HG03060 (cell line): Measurements from ENCODE around the gene NPY1R.

Experiments
- ATAC-seq: cut with Tn5 transposase; IDR thresholded peaks from one replicate; pipeline ENCODE4 v1.9.1; 2021; ENCODE audit warnings: low read depth, moderate number of reproducible peaks; ENCODE audit not compliant: unreplicated experiment

Gene NPY1R

DNA sequence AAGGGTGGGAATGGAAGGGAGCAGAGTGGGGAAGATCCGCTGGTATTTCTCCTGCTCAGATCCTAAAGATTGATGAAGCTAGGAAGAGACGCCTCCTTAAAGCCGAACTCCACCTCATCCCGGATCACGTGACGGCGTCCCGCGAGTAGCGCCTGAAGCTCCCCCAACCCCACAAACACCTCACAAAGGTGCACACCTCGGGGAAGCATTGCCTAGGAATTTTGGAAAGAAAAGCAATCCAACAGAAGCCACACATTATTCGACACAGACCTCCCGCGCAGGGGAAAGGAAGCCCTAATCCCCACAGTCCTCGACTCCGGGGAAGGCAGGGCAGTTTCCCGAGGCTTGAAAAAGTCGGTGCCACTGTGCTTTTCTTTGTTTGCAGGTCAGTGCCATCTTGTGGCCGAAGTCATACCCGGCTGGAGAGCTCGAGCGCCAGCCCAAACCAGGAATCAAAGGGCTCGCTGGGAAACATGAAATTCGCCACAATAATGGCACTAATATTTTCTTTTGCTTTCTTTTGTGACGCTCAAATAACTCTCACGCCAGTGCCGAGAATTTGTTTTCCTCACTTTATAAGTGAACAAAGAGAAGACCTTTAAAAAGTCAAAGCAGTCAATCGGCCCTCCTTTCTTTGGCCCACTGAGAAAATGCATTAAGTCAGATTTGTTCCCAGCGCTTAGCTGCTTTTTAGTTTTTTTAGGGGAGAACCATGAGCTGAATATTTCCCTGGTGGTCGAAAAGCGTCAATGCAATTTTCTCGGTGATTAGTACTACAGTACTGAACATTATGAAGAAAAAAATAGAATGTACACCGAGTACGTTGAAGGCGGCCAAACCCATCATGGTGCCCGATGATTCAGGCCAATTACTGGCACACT, at the start of gene NPY1R:
Gene NPY1R, minus strand, starts transcription at position 71 of the 881 bp plus-strand sequence. CDS start 6,042 bp downstream, outside the sequence.
- ATAC-seq = peak; percentile 78

DNA sequence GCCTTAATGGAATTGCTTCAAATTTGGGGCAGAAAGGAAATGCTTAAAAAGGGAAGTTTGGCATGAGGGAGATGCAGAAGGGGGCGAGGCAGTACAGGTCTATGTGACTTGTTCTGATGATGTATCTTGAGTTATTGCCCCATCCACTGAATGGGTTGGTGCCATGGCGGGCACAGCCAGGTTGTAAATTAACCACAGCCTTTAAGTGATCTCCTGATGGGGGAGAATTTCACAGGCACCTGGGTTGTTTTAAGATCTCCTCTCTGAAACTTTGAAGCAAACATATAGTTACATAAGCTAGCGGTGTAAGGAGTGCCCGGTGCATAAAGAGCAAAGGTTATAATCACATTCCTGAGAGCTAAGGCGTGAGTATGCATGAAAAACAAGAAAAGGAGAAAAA, 48.3 kb upstream of the NPY1R start:
- no peak for ATAC-seq

DNA sequence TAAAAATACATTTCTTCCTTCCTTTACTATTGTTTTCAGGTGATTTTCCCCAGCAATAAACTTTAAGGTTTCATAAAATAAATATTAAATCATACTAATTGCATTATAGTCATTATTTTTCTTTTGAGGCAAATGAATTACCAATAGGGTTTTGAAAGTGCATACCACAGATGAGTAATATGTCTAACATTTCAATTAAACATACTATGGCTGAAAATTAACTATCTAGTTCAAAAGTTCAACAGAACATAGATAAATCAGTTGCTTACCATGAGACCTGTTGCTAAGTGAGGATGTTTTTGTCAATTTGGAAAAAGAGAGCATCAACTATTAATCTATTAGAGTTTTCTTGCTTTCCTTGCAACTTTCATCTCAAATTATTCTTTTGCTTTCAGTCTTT, 46.3 kb upstream of the NPY1R start:
- no peak for ATAC-seq

DNA sequence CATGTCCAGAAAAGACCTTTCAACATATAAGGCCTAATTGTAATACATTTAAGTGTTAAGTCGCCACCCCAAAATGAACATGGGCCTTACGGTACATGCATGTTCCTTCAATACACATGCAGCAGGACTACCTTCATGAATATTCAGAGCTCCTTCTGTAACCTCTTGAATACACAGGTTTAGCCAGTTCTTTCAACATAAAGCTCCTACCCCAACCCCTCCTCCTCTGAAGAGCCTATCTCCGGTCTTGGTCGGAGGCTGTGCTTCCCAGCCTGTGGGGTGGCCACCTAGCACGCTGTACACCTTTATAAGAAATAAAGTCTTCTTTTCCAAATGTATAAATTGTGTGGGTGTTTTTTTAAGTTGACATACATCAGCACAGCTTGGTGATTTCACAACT, 39.6 kb upstream of the NPY1R start:
- ATAC-seq = no peak

DNA sequence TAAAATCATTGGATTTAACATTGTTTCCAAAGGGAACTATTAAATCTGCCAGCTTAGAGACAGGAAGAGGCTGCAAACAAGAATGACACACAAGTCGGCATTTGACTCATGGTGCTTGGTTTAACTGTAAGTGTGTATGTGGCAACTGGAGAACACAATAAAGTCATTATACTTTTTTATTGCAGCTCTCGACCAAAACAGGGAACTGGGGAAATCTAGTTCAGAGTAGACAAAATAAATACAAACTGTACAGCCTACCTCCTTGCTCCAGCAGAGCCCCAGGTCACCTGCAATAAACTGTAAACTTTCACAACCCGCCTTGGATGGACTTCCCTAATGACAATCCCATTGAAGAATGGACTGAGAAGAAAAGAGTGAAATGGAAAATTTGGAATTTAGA, 35.3 kb upstream of the NPY1R start:
- no peak for ATAC-seq

DNA sequence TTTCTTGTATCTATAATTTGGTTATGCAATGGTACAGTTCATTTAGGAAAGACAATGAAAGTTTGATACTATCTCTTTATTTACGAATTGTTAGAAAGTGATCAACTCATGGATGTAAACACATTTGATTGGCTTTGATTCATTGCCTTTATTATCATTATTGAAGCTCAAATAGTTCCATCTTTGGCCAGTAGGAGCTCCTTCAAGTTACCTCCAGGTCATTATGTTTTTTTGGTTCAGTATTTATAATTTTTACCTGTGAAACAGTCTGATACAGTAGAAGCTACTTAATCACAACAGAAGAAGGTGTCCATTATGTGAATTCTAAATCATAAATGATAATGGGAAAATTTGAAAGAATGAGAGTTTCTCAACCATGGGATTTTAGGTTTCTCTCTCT, 23.7 kb upstream of the NPY1R start:
- no peak for ATAC-seq

DNA sequence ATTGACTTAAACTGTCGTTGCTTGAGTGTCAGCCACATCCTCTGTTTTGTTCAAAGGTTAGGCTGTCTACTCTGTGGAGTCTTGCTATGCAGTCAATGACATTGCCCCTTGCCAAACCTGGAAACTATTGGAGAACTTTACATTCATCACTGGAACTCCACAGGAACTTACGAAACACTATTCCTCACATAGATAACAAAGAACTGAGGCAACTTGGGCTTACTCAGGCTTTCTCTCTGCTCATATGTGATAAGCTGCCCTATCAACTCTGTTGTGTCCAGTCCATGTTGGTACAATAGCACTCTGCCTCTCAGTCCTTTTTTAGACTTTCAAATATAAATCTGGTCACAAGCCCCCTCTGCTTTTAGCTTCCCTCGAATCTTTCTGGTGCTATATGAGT, 20.7 kb upstream of the NPY1R start:
- no peak for ATAC-seq

DNA sequence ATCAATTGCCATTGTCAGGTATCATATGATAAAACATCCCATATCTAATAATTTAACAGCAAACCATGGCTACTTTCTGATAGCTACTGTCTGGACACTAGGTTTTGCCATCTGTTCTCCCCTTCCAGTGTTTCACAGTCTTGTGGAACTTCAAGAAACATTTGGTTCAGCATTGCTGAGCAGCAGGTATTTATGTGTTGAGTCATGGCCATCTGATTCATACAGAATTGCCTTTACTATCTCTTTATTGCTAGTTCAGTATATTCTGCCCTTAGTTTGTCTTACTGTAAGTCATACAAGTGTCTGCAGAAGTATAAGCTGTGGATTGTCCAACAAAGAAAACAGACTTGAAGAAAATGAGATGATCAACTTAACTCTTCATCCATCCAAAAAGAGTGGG, 18.3 kb upstream of the NPY1R start:
- no peak for ATAC-seq

DNA sequence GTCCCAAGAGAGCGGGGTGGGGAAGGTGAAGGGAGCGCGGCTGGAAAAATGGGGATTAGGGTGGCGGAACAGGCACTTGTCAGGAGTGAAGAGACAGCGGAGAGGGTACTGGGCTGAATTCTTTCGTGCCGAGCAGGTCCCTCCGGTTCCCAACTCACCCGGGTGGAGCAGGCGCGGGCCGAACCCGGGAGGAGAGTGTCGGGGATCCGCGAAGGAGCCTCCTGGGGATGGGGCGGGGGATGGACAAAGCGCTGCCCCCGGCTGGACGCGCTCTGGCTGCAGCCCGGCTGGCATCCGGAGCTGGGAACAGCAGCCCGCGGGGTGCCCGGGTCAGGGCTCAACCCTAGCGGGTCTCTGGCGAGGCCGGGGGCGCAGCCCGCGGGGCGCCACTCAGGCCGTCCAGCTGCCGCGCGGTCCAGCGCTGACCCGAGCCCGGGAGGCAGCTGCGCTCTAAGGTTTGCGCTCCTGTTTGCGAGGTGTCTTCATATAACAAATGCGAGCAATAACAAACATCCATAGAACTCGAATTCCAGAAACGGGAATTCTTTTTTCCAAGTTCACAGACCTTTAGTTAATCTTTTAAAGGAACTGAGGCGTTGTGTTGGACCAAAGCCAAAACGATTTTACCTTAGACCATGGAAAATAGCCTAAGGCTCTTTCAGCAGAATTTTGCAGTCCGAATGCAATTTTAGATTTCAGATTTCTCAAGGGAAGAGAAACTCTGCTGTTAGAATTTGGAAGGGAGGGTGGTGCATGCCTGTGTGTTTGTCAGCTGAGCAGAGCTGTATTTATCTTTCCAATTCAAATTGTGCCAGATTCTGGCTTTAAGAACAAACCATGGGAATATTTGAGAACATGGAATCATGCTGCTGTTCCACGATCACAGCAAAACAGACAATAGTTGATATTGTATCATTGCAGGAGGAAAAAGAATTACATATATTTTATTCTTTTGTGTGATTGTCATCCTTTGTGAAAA, 12.0 kb upstream of the NPY1R start:
- ATAC-seq = no peak

DNA sequence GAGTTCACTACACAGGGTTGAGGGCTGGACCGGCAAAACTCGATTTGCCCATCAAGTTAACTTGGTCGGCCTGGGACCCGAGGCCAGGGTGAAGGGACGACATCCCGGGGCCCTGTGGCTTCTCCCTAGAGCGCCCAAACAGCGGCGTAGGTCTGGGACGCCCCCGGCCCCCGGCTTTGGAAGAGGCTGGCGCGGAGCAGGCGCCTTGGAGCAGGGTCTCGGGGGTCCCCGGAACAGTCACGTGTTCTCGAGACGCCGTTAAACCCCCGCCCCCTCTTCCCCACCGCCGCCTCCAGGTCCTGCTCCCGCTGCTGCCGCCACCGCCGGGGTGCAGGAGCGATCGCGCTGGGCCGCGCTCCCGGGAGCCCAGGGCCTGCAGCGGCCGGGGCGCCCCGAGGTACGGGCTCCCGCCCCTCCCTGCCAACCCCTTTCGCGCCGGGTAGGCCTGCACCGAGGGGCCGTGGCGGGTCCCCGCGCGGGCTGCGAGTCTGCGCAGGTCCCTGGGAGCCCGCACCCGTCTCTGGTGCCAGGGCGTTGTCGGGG, 11.3 kb upstream of the NPY1R start, which contains the start of gene NPY5R:
Gene NPY5R, plus strand, starts transcription at position 289 of the 543 bp plus-strand sequence. CDS start 6,382 bp downstream, outside the sequence.
- ATAC-seq = no peak

DNA sequence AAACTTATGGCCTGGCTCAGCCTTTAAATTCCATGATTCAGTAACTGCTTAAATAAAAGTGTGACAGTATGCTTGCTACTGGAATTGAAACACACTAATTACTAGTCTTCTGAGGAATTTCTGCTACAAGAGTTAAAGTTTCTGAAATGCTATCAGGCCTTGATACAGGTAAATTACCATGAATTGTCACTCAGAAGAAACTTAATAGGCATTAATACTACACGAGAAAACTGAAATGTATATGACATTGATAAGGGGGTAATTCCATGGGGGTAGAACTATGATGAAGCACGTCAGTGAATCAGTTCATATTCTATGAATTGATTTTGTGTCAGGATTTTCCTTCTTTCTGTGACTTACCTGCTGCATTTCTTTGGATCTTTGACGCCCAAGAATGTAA, 3.0 kb upstream of the NPY1R start:
- no peak for ATAC-seq

DNA sequence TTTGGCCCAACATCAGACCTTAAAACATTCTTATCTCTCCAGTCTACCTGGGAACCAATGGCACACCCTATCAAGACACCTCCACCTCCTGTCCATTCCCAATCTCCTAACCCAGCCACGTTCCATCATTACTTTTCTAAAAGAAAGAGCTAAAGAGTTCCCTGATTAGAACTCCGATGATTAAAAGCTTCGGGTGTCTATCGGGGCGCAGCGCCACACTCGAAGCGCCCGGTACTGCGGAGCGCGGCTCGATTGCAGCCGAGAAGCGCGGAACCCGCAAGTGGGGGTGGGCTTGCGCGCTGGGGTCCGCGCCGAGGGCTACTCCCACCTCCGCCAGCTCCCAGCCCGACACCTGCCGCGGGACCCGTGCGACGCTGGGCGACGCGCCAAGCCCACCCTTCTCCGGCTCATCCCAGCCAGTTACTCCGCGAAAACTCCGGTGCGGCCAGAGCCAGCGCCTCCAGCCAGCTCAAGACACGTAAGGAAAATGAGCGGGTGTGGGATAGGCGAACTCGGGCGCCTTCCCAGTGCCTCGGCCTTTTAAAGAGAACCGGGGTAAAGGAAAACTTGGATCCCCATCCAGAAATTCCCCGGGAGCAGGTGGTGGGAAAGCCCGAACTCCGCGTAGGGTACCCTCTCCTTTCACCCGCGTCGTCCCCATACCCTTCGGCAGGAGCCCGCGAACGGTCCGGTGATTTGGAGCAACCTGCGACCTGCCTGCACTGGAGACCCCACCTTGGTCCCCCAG, 593 bp downstream of the NPY1R start:
- no peak for ATAC-seq

DNA sequence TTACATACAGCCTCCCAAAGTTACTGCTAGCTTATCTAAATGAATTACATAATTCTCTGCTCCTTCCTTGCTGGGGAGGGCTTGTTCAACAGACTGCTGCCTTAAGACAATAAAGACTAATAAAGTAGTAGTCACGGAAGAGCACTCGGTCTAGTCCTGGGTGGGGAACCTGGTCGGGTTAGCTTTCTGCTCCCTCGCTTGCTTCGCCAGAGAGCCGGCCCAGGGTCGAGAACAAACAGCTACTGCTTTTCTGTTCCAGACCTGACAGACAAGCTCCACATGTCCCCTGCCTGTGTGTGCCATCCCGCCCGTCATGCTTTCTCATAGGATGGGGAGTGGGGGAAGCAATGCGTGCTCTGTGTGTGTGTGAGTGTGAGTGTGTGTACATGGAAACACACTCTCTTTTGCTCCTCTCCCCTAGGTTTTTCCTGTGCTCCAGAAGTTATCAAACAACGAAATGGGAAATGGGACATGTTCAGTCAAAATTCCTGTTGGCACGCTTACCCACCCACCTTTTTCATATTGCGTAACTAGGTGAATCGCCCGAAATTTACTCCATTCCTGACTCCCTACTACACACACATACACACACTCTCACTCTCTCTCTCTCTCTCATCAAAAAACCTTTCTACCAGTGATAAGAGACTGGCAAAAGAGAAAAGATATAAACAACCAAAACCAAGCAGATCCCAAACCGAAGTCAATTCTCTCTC, 1.3 kb downstream of the NPY1R start:
- no peak for ATAC-seq

DNA sequence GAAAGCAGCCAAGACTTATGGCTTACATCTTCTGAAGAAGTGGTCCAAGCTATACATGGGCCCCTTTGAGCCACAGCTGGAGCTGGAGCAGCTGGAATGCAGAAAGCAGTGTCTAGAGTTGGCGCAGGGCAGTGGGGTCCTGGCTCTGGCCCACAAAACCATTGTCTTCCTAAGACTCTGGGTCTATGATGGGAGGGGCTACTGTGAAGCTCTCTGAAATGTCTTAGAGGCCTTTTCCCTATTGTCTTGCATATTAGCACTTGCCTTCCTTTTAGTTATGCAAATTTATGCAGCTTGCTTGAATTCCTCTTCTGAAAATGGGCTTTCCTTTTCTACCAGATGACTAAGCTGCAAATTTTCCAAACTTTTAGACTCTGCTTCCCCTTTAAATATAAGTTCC, 15.3 kb downstream of the NPY1R start:
- ATAC-seq = no peak

DNA sequence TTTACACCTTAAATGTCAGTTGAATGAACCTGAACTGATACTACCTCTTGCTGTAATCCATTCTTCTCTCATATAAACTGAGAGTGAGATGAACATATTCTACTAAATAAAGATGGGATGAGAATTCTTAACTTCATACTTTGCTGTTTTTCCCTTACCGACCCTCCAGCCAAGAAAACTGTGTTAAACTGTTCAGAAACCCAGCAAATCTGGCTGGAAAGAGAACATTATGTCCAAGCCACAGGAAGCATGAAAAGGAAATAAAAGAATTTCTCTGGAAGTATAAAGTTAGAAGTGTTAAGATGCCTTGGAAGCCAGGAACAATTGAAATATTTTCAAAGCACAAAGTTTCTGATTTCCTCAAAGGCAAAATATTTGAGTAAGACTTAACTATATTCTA, 22.9 kb downstream of the NPY1R start:
- no peak for ATAC-seq

DNA sequence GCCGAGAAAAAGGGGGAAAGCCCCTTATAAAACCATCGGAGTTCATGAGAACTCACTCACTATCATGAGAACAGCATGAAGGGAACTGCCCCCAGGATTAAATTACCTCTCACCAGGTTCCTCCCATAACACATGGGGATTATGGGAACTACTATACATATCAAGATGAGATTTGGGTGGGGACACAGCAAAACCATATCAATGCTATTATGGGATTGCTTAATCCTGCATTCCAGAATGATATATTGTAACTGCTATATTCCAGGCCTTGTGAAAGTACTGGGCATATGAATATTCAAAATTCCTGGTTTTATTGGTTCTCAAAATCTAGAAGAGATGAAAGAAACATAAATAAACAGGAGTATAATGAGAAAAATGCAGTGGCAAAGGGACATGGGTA, 29.3 kb downstream of the NPY1R start:
- ATAC-seq = no peak

DNA sequence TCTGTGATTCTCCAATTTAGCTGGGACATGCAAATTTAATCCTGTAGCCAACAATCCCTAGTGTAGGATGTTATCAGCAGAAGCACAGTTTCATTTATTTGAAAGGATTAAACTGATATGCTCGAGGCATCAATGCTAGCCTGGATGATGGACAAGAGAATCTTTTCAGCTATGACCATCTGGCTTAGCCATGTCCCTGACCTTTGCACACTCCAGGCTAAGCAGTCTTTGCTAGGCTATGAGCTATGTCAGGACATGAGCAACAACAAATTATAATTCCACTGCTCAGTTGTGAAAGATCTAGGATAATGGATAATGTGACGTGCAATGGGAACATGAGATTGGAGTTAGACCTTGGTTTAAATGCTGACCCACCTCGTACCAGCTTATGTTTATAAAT, 32.0 kb downstream of the NPY1R start:
- ATAC-seq = no peak

DNA sequence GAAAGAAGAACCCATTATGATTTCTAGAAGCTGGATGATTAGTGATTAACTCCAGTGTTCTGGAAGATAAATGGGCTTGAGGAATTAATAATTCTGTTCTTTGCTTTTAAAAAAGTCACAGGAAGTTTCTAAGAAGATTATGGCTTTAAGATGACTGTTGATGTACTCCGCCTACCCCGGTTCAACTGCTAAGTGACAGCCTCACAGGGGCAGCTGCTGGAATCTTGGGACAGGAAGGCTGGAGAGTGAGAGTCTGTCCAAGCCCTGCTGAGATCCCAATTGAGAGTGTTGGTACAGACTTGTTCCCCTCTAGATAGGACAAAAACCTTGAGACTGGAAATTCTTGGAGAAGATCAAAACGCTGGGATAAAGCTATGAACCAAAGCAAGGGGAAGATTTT, 37.3 kb downstream of the NPY1R start:
- no peak for ATAC-seq

DNA sequence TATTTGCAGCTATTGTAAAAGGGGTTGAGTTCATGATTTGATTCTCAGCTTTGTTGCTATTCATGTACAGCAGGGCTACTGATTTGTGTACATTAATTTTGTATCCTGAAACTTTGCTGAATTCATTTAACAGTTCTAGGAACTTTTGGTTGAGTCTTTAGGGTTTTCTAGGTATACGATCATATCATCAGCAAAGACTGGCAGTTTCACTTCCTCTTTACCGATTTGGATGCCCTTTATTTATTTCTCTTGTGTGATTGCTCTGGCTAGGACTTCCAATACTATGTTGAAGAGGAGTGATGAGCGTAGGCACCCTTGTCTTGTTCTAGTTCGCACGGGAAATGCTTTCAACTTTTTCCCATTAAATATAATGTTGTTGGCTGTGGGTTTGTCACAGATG, 48.1 kb downstream of the NPY1R start:
- ATAC-seq = no peak
